ENCODE measurements around the gene ABI1.

Gene ABI1

DNA sequence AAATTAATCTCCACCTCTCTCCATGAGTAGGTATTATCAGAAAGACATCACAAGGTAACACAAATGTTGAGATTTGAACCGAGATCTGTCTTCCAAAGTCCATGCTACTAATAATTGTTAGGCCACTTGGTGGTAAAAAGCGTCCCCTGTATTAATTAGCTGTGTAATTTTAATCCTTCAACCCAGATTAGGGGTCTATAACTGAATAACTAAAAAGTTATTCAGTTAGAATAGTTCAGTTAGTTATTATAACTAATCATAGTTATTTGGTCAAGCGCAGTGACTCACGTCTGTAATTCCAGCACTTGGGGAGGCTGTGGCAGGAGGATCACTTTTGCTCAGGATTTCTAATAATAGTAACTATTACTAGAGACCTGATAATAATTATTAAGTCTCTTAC lies 157.7 kb downstream of the ABI1 start:
- H3K79me2 ChIP-seq (ENCODE audit: insufficient read depth, low read length): peaks cover 90% of the 10 kb centered on the region
- H3K36me3 ChIP-seq (ENCODE audit: insufficient read depth, low read length): peaks cover 75% of the 10 kb centered on the region
- peaks cover 33% of the 10 kb centered on the region for H3K4me1 ChIP-seq (ENCODE audit: insufficient read depth, low read length)

DNA sequence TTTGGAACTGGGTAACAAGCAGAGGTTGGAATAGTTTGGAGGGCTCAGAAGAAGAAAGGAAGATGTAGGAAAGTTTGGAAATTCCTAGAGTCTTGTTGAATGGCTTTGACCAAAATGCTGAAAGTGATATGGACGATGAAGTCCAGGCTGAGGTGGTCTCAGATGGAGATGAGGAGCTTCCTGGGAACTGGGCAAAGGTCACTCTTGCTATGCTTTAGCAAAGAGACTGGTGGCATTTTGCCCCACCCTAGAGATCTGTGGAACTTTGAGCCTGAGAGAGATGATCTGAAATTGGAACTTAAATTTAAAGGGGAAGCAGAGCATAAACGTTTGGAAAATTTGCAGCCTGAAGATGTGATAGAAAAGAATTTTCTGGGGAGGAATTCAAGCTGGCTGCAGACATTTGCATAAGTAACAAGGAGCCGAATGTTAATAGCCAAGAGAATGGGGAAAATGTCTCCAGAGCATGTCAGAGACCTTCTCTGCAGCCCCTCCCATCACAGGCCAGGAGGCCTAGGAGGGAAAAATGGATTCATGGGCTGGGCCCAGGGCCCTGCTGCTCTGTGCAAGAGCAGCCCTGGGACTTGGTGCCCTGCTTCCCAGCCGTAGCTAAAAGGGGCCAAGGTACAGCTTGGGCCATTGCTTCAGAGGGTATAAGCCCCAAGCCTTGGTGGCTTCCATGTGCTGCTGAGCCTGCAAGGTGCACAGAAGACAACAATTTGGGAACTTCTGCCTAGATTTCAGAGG lies 159.7 kb downstream of the ABI1 start:
- H3K27ac ChIP-seq (ENCODE audit: low read length): no peak overlapping the region
- H3K9ac ChIP-seq (ENCODE audit: low read depth, low read length): no peak overlapping the region
- H3K36me3 ChIP-seq (ENCODE audit: insufficient read depth, low read length): peaks cover 55% of the 10 kb centered on the region
- H3K9me3 ChIP-seq (ENCODE audit: insufficient read depth, low read length, severe bottlenecking): no peaks in the 10 kb centered on the region
- no peaks in the 10 kb centered on the region for H3K27me3 ChIP-seq (ENCODE audit: insufficient read depth, low read length, poor library complexity)
- no peak for DNase-seq
- TF ChIP-seq, protein P1, sequence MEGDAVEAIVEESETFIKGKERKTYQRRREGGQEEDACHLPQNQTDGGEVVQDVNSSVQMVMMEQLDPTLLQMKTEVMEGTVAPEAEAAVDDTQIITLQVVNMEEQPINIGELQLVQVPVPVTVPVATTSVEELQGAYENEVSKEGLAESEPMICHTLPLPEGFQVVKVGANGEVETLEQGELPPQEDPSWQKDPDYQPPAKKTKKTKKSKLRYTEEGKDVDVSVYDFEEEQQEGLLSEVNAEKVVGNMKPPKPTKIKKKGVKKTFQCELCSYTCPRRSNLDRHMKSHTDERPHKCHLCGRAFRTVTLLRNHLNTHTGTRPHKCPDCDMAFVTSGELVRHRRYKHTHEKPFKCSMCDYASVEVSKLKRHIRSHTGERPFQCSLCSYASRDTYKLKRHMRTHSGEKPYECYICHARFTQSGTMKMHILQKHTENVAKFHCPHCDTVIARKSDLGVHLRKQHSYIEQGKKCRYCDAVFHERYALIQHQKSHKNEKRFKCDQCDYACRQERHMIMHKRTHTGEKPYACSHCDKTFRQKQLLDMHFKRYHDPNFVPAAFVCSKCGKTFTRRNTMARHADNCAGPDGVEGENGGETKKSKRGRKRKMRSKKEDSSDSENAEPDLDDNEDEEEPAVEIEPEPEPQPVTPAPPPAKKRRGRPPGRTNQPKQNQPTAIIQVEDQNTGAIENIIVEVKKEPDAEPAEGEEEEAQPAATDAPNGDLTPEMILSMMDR (IDR thresholded peaks at IDR 0.05; ENCODE audit: borderline replicate concordance, extremely low read depth, low read length, poor library complexity, severe bottlenecking): no peak
- TF ChIP-seq EZH2 (IDR thresholded peaks at IDR 0.05; ENCODE audit: borderline replicate concordance, low read depth, low read length, severe bottlenecking): no peak
- H4K20me1 ChIP-seq (ENCODE audit: insufficient read depth, low read length): peaks cover 26% of the 10 kb centered on the region; the same call in 1 of the 2 replicates
- H2AFZ ChIP-seq (ENCODE audit: low read depth, low read length): no peak overlapping the region
- peaks cover 41% of the 10 kb centered on the region for H3K4me1 ChIP-seq (ENCODE audit: insufficient read depth, low read length)
- ATAC-seq (ENCODE audit: insufficient read depth, low read depth): no peak
- H3K4me3 ChIP-seq (ENCODE audit: low read depth in 1 of 2, low read length in 2 of 2): no peak overlapping the region
- H3K79me2 ChIP-seq (ENCODE audit: insufficient read depth, low read length): peaks cover 88% of the 10 kb centered on the region
- H3K4me2 ChIP-seq (ENCODE audit: insufficient read depth, low read length): peak overlapping the region; percentile 45; the same call in 1 of the 2 replicates

More for the DNA sequence above, 157.7 kb downstream of the ABI1 start:
- no peaks in the 10 kb centered on the region for H3K27me3 ChIP-seq (ENCODE audit: insufficient read depth, low read length, poor library complexity)
- no peak for TF ChIP-seq EZH2 (IDR thresholded peaks at IDR 0.05; ENCODE audit: borderline replicate concordance, low read depth, low read length, severe bottlenecking)
- TF ChIP-seq, protein P1 (IDR thresholded peaks at IDR 0.05; ENCODE audit: borderline replicate concordance, extremely low read depth, low read length, poor library complexity, severe bottlenecking): no peak
- no peak for DNase-seq
- H3K27ac ChIP-seq (ENCODE audit: low read length): no peak overlapping the region
- H4K20me1 ChIP-seq (ENCODE audit: insufficient read depth, low read length): peaks cover 38% of the 10 kb centered on the region
- no peak for ATAC-seq (ENCODE audit: insufficient read depth, low read depth)
- H3K4me2 ChIP-seq (ENCODE audit: insufficient read depth, low read length): no peak overlapping the region; the same call in 1 of the 2 replicates
- H3K9me3 ChIP-seq (ENCODE audit: insufficient read depth, low read length, severe bottlenecking): no peaks in the 10 kb centered on the region
- H3K9ac ChIP-seq (ENCODE audit: low read depth, low read length): no peak overlapping the region
- no peak overlapping the region for H2AFZ ChIP-seq (ENCODE audit: low read depth, low read length)
- H3K4me3 ChIP-seq (ENCODE audit: low read depth in 1 of 2, low read length in 2 of 2): no peak overlapping the region

DNA sequence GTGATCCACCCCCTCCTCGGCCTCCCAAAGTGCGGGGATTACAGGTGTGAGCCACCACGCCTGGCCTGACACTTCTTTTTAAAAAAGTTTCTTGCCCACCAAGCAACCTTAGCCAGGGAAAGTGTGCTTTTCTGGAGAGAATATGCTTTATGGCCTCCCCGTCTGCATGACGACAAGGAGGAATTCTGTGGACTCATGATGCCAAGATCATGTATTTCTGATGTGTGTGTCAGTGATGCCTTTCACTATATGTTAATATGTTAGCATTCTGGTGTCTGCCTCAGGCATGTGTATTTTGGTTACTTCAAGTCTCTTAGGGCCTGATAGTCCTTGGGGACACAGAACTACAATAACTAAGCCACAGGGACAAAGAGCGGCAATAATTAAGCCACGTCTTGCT lies 161.1 kb downstream of the ABI1 start:
- Histone ChIP-seq H3K9ac (ENCODE audit: low read depth, low read length) (no peak overlapping the region), H3K27ac (ENCODE audit: low read length) (no peak overlapping the region; the same call in 1 of the 2 replicates), H4K20me1 (ENCODE audit: insufficient read depth, low read length) (peaks cover 26% of the 10 kb centered on the region; the same call in 1 of the 2 replicates), H2AFZ (ENCODE audit: low read depth, low read length) (no peak overlapping the region), H3K4me3 (ENCODE audit: low read depth in 1 of 2, low read length in 2 of 2) (peak overlapping the region in 1 of 2 experiments; percentile 20; a peak in 2 of 4 replicates), H3K4me2 (ENCODE audit: insufficient read depth, low read length) (peak overlapping the region; percentile 89; the same call in 1 of the 2 replicates), H3K9me3 (ENCODE audit: insufficient read depth, low read length, severe bottlenecking) (no peaks in the 10 kb centered on the region), H3K79me2 (ENCODE audit: insufficient read depth, low read length) (peaks cover 78% of the 10 kb centered on the region), H3K4me1 (ENCODE audit: insufficient read depth, low read length) (peaks cover 41% of the 10 kb centered on the region), H3K36me3 (ENCODE audit: insufficient read depth, low read length) (peaks cover 41% of the 10 kb centered on the region), H3K27me3 (ENCODE audit: insufficient read depth, low read length, poor library complexity) (no peaks in the 10 kb centered on the region)
- no peak for DNase-seq
- TF ChIP-seq EZH2 (IDR thresholded peaks at IDR 0.05; ENCODE audit: borderline replicate concordance, low read depth, low read length, severe bottlenecking): no peak
- TF ChIP-seq, protein P1 (IDR thresholded peaks at IDR 0.05; ENCODE audit: borderline replicate concordance, extremely low read depth, low read length, poor library complexity, severe bottlenecking): no peak
- no peak for ATAC-seq (ENCODE audit: insufficient read depth, low read depth)

Data from DND-41 (cell line).